ENCODE data around the gene MTCL1.

The MTCL1 gene

DNA sequence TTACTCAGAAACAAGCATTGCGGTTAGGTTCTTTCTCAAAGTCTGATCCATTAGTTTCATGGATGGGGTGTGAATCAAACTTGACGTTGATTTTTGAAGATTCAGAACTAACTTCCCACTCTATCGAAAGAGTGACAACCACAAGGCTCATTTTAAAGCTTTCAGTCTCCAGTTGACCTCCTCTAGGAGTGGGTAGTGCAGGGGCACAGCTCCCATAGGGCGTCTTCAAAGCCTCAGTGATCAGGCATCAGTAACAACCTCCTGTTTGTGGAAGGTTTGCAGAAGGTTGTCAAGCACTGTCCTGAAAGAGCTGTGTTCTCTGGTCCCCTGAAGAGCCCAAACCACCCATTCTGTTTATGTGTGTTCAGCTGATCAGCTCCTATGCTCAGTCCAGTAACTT is 10.2 kb downstream of the MTCL1 start:
- DNase-seq = no peak

DNA sequence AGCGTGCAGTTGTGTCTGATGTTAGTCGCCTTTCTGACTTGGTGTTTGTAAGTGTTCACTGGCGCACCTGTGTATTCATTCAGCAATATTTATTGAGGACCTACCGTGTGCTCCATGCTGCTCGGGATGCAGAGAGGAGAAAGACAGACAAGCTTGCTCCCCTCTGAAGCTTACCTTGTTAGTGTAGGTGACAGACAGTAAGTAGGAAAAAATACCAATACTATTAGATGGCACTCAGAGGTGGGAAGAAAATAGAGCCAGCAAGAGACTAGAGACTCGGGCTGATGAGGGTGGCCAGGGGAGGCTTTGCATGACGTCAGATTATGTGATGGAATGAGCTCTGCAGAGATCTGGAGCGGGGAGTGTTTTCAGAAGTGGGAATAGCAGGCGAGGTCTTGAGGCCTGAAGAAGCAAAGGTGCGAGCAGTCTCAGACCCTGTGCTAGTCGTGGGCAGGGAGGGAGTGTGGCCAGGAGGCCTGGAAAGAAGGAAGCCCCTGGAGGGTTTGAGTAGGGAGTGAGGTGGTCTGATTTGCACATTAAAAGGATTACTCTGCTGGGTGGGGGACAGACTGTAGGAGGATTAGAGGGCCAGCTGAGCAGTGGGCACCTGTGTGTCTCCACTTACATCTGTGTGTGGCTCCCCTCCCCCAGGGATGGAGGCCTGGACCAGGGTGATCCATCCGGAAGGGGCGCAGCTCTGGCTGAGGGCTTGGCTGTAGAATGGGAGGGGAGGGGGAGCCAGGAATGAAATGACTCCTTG is 11.8 kb downstream of the MTCL1 start:
- no peak for DNase-seq

GRCh38 chr18:8718401-8718913 is 13.1 kb downstream of the MTCL1 start:
- DNase-seq = no peak

- no peak for DNase-seq
Measured at GRCh38 chr18:8719192-8719591, 13.8 kb downstream of the MTCL1 start.

GRCh38 chr18:8720141-8720540 is 14.8 kb downstream of the MTCL1 start:
- DNase-seq = no peak

GRCh38 chr18:8721094-8721669 is 15.8 kb downstream of the MTCL1 start:
- DNase-seq = no peak

DNA sequence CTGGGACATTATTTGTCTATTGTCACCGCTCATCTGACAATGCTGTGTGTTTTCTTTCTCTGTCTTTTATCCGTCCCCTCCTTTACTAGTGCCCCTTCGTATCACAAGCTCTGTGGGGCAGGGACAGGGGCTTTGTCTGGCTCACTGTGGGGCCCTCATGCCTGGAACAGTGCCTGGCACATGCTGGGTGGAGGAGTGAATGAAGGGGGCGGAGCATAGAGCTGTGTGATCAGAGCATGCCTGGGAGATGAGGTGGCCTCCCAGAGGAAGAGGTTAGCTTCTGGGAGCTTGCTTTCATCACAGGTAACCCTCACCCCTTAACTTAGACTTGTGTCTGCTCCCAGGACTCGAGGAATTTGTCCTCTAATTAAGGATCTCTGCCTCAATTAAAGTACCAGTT is 16.4 kb downstream of the MTCL1 start:
- DNase-seq = no peak

GRCh38 chr18:8722946-8723820 is 17.8 kb downstream of the MTCL1 start:
- DNase-seq = no peak

DNA sequence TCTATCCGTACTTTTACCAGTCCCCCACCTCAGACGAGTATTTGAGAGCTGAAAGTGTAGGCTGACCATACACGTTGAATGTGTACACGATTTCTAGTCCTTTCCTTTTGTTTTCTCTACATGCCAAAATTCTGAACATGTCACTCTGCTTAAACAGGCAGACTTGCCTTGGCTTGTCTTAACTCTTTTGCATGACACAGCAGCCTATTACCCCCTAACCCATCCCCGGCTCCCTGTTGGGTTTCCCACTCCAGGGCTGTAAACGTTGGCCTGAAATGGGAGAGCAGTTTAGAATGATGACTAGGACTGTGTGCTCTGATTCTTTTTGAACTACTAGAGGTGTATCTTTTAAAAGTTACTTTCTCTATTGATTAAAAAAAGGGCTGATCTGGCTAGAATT is 19.1 kb downstream of the MTCL1 start:
- DNase-seq = no peak

DNA sequence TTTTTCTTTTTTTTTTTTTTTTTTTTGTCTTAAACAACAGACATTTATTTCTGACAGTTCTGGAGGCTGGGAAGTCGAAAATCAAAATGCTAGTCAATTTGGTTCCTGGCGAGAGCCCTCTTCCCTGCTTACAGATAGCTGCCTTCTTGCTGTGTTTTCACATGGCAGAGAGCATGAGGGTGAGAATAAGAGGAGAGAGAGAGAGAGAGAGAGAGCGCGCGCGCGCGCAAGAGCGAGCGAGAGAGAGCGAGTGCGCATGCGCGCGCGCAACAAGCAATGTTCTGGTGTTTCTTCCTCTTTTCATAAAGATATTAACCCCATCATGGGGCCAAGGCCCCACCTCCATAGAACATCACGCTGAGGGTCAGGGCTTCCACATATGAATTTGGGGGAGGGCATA is 20.9 kb downstream of the MTCL1 start:
- no peak for DNase-seq

DNA sequence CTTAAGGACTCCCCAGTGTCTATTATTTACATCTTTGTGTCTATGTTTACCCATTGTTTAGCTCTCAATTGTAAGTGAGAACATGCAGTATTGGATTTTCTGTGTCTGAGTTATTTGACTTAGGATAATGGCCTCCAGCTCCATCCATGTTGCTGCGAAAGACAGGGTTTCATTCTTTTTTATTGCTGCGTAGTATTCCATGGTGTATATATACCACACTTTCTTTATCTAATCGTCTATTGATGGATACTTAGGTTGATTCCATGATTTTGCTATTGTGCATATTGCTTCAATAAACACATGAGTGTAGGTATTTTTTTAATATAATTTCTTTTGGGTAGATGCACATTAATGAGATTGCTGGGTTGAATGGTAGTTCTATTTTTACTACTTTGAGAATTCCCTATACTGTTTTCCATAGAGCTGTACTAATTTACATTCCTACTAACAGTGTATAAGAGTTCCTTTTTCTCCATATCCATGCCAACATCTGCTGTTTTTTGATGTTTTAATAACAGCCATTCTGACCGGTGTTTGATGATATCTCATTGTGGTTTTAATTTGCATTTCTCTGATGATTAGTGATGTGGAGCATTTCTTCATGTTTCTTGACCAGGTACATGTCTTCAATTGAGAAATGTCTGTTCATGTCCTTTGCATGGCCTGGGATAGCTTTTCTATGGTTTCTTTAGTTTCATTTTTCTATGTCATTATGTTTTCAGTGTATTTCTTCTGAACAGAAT is 21.8 kb downstream of the MTCL1 start:
- DNase-seq = no peak

DNA sequence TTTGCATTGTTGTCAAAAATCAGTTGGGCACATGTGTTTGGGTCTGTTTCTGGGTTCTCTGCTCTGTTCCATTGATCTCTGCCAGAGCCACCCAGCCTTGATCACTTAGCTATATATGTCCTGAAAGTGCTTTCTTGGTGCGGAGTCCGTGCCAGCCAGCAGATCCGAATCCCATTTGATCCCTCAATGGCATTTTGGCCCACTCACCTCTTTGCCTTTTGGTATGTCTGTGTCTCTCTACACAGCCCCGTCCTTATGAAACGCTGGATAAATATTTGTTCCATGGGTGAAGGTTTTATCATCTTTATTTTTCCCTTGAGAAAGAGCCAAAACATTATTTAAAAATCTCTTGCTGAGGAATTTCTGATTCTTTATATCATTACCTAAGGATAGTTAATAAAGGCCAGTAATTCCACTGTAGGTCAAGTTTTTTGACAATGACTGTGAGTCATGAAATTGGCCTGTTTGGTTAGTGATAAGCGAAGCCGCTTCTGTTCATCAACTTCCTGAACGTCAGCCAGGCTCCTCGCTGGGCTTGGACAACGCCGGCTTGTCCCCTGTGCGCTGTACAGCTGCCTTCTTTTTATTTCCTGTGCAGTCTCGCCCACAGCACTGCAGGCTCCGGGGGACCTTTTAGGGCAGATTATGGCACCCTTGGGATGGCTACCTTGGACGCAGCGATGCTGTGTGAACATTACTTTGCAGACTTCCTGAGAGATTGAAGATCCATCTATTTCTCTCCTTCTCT is 24.9 kb downstream of the MTCL1 start:
- no peak for DNase-seq

DNA sequence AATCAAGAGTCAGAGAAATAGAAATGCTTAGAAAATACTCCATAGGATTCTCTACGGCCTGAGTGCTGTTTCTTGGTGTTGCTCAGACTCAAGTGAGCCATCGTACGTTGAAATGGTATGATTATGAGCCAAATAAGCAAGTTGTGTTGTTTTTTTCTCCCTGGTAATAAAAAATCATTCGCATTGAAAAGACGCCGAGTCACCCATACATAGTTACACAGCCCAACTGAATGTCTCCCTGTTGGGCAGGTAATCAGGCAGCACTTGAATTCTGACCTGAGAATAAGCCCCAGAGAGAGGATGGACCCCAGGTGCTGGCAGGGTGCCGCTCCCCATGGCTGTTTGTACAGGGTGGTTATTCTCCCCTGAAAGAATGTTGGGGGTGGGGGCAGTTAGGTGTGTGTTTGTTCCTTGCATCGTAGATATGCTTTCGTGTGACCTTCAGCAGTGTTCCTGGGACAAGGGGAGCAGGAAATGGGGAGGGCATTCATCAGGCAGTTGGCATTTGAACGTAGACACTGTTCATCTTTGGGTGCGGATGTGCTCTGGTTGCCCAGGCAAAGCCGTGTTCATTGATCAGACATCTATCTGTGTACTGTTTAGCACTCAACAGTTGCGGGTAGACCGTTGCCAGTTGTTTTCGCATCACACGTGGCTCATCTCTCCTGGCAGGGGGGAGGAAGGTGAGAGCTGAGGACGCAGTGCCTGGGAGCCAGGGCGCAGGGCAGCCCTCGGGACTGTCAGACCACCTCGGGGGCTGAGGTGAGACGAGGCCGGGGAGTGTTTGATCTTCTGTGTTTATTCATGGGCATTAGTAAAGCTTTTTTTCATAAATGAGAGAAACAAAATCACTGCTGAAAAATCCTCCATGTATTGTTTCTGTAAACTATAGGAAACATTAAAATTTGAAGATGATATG is 27.3 kb downstream of the MTCL1 start:
- no peak for DNase-seq

GRCh38 chr18:8734496-8734895 is 29.1 kb downstream of the MTCL1 start:
- no peak for DNase-seq

DNA sequence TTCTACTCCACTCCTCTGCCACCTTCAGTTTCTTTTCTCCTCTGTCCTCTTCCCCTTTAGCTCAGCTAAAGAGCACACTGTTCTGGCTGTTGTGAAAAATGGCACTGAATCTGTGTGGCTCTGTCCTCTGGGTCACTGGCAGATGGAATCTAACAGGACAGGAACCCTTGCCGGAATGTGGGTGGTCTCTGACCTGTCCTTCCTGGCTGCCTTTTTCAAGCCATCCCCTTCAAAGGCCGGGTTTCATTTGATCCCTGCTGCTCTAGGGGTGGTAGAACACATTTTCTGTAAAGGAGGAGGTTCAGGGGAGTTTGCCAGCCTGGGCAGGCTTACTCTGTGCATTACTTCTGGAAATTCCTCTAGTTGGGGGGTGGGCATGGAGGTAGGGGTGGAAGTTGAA is 29.9 kb downstream of the MTCL1 start:
- no peak for DNase-seq

DNA sequence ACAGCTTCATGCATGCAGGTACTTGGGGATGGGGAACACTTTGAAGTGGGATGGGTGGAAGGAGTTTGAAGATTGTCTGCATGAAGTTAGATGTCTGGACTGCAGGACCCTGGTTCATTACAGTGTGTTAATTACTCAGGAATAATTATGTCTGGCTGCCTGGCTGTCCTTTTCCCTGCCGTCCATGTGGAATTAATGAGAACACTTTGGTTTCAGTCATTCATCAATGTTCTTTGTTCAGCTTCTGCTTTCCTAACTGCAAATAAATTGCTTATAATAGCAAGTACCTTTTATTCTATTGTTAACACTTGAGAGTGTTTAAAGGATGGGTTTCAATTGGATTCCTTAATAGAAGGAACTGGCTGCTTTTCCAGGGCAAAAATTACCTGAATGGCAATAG is 35.8 kb downstream of the MTCL1 start:
- DNase-seq = no peak

DNA sequence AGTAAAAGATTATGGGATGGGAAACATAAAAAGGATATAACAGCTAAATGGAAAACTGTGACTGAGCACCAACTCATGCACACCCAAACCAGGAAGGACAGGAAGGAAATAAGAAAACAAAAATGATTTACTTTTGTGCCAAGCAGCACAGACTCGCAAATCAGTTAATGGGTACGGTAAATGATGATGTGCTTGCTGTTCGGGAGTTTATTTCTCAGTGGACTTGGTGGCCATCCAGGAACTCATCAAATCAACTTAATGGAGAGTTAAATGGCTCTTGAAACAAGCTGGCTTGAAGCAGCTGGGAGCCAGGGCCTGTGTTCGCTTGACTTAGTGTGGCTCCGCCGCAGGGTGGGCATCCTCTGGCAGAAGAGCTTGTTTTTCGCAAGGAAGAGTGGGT is 36.2 kb downstream of the MTCL1 start:
- DNase-seq = no peak

- no peak for DNase-seq
Measured at GRCh38 chr18:8742387-8743361, 37.3 kb downstream of the MTCL1 start.

DNA sequence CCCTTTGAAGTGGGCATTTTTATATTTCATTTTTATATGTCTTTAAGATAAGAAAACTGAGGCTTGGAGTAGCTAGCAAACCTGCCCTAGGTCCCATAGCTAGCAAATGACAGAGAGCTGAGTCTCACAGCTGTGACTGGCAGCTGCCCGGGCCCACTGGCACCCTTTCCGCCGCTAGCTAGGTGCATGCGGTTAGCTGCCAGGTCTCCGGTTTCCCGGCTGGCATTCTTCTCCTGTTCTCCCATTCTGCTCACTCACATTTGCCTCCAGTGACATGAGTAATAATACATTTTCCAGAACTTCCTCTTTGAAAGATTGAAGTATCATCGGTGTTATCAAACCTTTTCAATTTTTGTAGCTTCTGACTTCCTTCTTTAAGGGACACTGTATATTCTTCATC is 38.7 kb downstream of the MTCL1 start:
- no peak for DNase-seq

GRCh38 chr18:8744656-8745055 is 39.3 kb downstream of the MTCL1 start:
- no peak for DNase-seq

Measured in activated CD4-positive, alpha-beta T cell treated with anti-CD3 and anti-CD28 coated beads for 1 hour (primary cell).